ENCODE data around the gene DDIT3. TPM values are rescaled to one million over a fixed set of nuclear protein-coding genes. Genes with fewer than 3 reads are reported as not detected.
A peak's percentile ranks its signal among the peaks of the same experiment; 100 is the strongest.
"Not testable (repeated sequence)": the region's sequence is repeated elsewhere in the genome, so short reads cannot be mapped to it uniquely, and the experiment has no call there.

Gene DDIT3
- total RNA-seq, 2 experiments from 2014 or later = 34.4 to 37.2 TPM

DNA sequence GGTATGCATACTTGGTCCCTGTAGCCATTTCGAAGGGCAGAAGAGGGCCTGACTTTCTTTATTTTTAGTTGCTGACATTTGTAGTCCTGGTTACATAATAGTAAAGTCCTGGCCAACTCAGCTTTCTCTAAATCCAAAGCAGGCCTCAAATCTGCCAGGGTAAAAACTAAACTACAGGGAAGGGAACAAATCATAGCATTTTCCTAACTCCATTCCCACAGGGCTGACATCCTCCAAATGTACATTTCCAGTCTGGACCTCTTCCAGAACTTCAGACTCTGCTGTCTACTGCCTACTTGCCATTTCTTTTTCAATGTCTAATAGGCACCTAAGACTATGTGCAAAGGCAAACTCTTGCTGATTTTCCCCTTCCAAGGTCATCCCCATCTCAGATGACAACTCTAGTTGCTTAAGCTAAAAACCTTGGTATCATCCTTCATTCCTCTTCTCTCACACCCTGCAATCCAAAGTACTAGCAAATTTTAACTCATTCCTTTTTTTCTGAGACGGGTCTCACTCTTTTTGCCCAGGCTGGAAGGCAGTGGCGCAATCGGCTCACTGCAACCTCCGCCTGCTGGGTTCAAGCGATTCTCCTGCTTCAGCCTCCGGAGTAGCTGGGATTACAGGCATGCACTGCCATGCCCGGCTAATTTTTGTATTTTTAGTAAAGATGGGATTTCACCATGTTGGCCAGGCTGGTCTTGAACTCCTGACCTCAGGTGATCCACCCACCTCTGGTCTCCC, 2.0 kb downstream of the DDIT3 start:
- Mint-ChIP-seq H3K27me3 (no peaks in the 10 kb centered on the region), H3K9me3 (no peaks in the 10 kb centered on the region), H3K27ac (peak overlapping the region; percentile 100), H3K36me3 (peaks cover 35% of the 10 kb centered on the region), H3K4me1 (peaks cover 39% of the 10 kb centered on the region), H3K4me3 (peak overlapping the region; percentile 96)
- POLR2A ChIA-PET = interaction anchor here (1.2 to 4.9 kb wide), 6 partner anchors 8 to 227 kb away, joined by 3 to 94 read pairs (median 16); partner anchors contain the start of genes ARHGAP9, DCTN2, GLI1 and MARS1
- no peak for ATAC-seq (ENCODE audit: low read depth)
- DNase-seq = no peak

DNA sequence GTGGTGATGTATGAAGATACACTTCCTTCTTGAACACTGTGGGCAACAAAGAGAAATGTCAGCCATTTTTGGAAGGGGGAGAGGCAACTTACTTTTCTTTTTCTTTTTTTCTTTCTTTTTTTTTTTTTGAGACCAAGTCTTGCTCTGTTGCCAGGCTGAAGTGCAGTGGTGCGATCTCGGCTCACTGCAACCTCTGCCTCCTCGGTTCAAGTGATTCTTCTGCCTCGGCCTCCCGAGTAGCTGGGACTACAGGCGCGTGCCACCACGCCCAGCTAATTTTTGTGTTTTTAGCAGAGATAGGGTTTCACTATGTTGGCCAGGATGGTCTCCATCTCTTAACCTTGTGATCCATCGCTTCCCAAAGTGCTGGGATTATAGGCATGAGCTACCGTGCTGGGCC, 2.6 kb downstream of the DDIT3 start:
- not testable (repeated sequence) for H3K9me3 Mint-ChIP-seq; H3K27me3 Mint-ChIP-seq; DNase-seq; ATAC-seq (ENCODE audit: low read depth)
- Mint-ChIP-seq H3K4me1 (peaks cover 39% of the 10 kb centered on the region), H3K27ac (peak overlapping the region; percentile 55), H3K36me3 (peaks cover 40% of the 10 kb centered on the region), H3K4me3 (peak overlapping the region; percentile 42)
- POLR2A ChIA-PET = interaction anchor here (3.3 to 4.9 kb wide), 3 partner anchors 7 to 39 kb away, joined by 16 to 94 read pairs (median 24); partner anchors contain the start of genes ARHGAP9 and MARS1

DNA sequence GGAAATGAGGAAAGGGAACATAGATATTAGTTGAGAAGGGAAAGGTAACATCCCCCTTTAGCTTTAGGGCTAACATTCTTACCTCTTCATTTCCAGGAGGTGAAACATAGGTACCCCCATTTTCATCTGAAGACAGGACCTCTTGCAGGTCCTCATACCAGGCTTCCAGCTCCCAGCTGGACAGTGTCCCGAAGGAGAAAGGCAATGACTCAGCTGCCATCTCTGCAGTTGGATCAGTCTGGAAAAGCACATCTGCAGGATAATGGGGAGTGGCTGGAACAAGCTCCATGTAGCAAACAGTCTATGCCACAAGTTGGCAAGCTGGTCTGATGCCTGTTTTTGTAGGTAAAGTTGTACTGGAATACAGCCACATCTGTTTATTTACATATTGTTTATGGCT, 3.1 kb downstream of the DDIT3 start:
- peaks cover 37% of the 10 kb centered on the region for H3K4me1 Mint-ChIP-seq
- no peaks in the 10 kb centered on the region for H3K27me3 Mint-ChIP-seq
- POLR2A ChIA-PET = interaction anchor here (3.8 to 4.9 kb wide), 2 partner anchors 28 to 38 kb away, joined by 24 to 94 read pairs; partner anchors contain the start of genes ARHGAP9 and MARS1
- H3K27ac Mint-ChIP-seq = no peak overlapping the region
- no peak for DNase-seq
- ATAC-seq (ENCODE audit: low read depth) = no peak
- H3K4me3 Mint-ChIP-seq = peak overlapping the region; percentile 42
- peaks cover 45% of the 10 kb centered on the region for H3K36me3 Mint-ChIP-seq
- no peaks in the 10 kb centered on the region for H3K9me3 Mint-ChIP-seq

DNA sequence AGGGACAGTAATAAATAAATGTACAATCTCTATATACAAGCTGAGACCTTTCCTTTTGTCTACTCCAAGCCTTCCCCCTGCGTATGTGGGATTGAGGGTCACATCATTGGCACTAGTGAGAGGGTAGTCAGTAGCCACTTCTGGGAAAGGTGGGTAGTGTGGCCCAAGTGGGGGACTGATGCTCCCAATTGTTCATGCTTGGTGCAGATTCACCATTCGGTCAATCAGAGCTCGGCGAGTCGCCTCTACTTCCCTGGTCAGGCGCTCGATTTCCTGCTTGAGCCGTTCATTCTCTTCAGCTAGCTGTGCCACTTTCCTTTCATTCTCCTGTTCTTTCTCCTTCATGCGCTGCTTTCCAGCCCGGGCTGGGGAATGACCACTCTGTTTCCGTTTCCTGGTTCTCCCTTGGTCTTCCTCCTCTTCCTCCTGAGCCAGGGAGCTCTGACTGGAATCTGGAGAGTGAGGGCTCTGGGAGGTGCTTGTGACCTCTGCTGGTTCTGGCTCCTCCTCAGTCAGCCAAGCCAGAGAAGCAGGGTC, 3.6 kb downstream of the DDIT3 start:
- POLR2A ChIA-PET = interaction anchor here (0.8 to 4.9 kb wide), 2 partner anchors 14 to 38 kb away, joined by 5 to 94 read pairs; partner anchors contain the start of gene ARHGAP9
- Mint-ChIP-seq H3K27me3 (no peaks in the 10 kb centered on the region), H3K4me3 (no peak overlapping the region), H3K4me1 (peaks cover 35% of the 10 kb centered on the region), H3K9me3 (no peaks in the 10 kb centered on the region), H3K27ac (no peak overlapping the region), H3K36me3 (peaks cover 47% of the 10 kb centered on the region)
- DNase-seq (no peak), ATAC-seq (ENCODE audit: low read depth) (no peak)

DNA sequence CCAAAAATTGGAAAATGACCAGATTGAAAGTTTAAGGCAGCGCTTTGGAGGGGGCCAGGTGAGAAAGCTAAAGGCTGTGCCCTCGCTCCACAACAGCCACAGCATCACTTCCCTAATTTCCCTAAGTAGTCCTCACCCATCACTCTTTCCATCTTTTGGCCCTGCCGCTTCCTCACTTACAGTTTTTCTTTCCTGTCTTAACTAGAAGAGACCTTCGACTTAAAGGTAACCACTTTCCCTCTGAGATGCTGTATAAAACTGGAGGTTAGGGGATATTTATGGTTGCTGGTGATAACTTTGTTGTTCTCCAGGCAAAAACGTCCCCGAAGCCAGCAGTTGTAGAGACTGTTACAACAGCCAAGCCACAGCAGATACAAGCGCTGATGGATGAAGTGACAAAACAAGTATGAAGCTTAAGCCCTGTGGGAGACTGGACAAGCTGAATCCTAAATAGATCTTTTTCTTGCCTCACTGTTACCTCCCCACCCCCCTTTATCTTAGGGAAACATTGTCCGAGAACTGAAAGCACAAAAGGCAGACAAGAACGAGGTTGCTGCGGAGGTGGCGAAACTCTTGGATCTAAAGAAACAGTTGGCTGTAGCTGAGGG, 4.3 kb downstream of the DDIT3 start:
- ATAC-seq (ENCODE audit: low read depth) (no peak), DNase-seq (no peak)
- peaks cover 31% of the 10 kb centered on the region for H3K4me1 Mint-ChIP-seq
- POLR2A ChIA-PET = interaction anchor here (0.8 kb wide), 1 partner anchor 15 kb away, joined by 5 read pairs; no protein-coding TSS in a partner anchor
- peaks cover 50% of the 10 kb centered on the region for H3K36me3 Mint-ChIP-seq
- H3K9me3 Mint-ChIP-seq = no peaks in the 10 kb centered on the region
- H3K27me3 Mint-ChIP-seq = no peaks in the 10 kb centered on the region
- H3K4me3 Mint-ChIP-seq = no peak overlapping the region
- no peak overlapping the region for H3K27ac Mint-ChIP-seq

DNA sequence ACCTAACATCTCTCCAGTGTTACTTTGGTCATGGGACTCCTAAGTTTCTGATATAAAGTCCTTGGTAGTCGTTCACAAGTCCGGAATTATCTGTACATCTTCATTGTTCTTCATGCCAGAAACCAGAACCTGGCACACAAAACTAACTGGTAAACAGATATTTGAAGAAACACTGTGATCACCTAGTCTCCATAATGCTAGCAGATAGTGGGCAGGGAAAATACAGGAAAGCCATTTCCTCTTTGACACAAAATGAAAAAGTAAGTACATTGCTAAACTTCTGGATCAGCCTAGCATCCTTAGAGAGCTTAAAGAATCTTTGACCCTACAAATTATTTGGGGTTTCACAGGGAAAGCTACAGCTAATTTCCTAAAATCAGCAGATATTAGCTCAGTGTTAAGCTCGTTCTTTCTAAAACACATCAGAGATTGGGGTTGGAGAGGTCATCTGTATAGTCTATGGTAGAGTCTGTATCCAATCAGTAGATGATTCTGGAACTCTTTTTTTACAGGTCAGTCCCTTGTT, 4.8 kb downstream of the DDIT3 start:
- H3K27me3 Mint-ChIP-seq = no peaks in the 10 kb centered on the region
- H3K27ac Mint-ChIP-seq = no peak overlapping the region
- H3K4me3 Mint-ChIP-seq = no peak overlapping the region
- H3K4me1 Mint-ChIP-seq = peaks cover 29% of the 10 kb centered on the region
- no peak for DNase-seq
- no peak for ATAC-seq (ENCODE audit: low read depth)
- POLR2A ChIA-PET = interaction anchor here (0.8 to 1.2 kb wide), 2 partner anchors 15 to 38 kb away, joined by 3 to 5 read pairs; no protein-coding TSS in a partner anchor
- no peaks in the 10 kb centered on the region for H3K9me3 Mint-ChIP-seq
- H3K36me3 Mint-ChIP-seq = peaks cover 50% of the 10 kb centered on the region

DNA sequence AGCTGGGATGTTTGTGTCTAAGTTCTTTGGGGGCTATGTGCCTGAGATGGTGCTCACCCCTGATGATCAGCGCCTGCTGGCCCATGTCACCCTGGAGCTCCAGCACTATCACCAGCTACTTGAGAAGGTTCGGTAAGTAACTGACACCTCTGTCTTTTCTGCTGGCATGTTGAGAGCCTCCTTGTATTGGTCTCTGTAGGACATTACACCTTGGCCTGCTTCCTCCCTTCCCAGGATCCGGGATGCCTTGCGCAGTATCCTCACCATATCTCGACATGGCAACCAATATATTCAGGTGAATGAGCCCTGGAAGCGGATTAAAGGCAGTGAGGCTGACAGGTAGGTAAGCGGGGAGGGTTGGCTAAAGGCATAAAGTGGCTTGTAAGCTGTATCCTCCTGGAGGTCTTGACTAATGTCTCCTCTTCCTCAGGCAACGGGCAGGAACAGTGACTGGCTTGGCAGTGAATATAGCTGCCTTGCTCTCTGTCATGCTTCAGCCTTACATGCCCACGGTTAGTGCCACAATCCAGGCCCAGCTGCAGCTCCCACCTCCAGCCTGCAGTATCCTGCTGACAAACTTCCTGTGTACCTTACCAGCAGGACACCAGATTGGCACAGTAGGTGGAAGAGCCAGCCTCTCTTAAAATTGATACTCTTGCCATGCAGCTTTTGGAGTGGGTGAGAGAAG, 5.5 kb downstream of the DDIT3 start:
- DNase-seq (no peak), ATAC-seq (ENCODE audit: low read depth) (no peak)
- Mint-ChIP-seq H3K9me3 (no peaks in the 10 kb centered on the region), H3K27me3 (no peaks in the 10 kb centered on the region), H3K27ac (no peak overlapping the region), H3K36me3 (peaks cover 47% of the 10 kb centered on the region), H3K4me3 (no peak overlapping the region), H3K4me1 (peaks cover 29% of the 10 kb centered on the region)
- POLR2A ChIA-PET = interaction anchor here (0.9 to 1.2 kb wide), 2 partner anchors 33 to 37 kb away, joined by 3 read pairs; no protein-coding TSS in a partner anchor

DNA sequence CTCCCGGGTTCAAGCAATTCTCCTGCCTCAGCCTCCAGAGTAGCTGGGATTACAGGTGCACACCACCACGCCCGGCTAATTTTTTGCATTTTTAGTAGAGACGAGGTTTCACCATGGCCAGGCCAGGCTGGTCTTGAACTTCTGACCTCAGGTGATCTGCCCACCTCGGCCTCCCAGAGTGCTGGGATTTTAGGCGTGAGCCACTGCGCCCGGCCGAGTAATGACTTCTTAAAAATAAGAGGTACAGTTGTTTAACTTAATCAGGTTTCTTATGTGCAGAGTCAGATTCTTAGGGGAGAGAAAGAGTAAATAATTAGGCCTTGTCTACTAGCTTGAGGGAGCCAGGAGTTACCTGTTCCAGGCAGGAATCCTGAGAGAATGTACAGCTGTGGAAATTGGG, 6.1 kb downstream of the DDIT3 start:
- DNase-seq; H3K9me3 Mint-ChIP-seq; H3K27me3 Mint-ChIP-seq; H3K27ac Mint-ChIP-seq; ATAC-seq (ENCODE audit: low read depth); H3K4me3 Mint-ChIP-seq: not testable (repeated sequence)
- H3K4me1 Mint-ChIP-seq = peaks cover 28% of the 10 kb centered on the region
- POLR2A ChIA-PET = interaction anchor here (0.9 to 1.2 kb wide), 2 partner anchors 33 to 36 kb away, joined by 3 read pairs; no protein-coding TSS in a partner anchor
- H3K36me3 Mint-ChIP-seq = peaks cover 46% of the 10 kb centered on the region

DNA sequence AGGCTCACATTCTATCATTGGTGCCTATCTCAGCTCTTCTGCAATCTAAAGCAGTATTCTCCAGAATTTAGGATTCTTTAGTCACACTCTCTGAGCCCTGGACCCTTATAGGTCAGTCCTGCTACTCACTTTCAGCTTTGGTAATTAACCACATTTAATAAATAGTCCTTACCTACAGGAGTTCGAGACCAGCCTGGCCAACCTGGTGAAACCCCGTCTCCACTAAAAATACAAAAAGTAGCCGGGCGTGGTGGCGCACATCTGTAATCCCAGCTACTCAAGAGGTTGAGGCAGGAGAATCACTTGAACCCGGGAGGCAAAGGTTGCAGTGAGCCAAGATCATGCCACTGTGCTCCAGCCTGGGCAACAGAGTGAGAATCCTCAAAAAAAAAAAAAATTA, 6.6 kb downstream of the DDIT3 start:
- DNase-seq; H3K27me3 Mint-ChIP-seq; H3K9me3 Mint-ChIP-seq; H3K4me3 Mint-ChIP-seq; H3K27ac Mint-ChIP-seq; ATAC-seq (ENCODE audit: low read depth): not testable (repeated sequence)
- Mint-ChIP-seq H3K36me3 (peaks cover 41% of the 10 kb centered on the region), H3K4me1 (peaks cover 23% of the 10 kb centered on the region)
- POLR2A ChIA-PET = interaction anchor here (0.6 to 0.9 kb wide), 2 partner anchors 32 to 483 kb away, joined by 3 to 5 read pairs; no protein-coding TSS in a partner anchor

DNA sequence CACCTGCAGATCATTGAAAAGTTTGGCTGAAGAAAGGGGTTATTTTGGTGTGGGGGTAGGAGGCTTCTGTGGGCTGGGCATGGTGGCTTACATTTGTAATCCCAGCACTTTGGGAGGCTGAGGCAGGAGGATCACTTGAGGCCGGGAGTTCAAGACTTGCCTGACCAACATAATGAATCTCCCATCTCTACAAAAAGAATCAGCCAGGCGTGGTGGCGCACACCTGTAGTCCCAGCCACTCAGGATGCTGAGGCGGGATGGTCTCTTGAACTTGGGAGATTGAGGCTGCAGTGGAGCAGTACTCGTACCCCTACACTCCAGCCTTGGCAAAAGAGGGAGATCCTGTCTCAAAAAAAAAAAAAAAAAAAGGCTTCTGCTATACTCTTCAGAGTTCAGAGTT, 7.0 kb downstream of the DDIT3 start:
- DNase-seq (no peak), ATAC-seq (ENCODE audit: low read depth) (no peak)
- no peaks in the 10 kb centered on the region for H3K9me3 Mint-ChIP-seq
- peaks cover 40% of the 10 kb centered on the region for H3K36me3 Mint-ChIP-seq
- no peak overlapping the region for H3K27ac Mint-ChIP-seq
- POLR2A ChIA-PET = interaction anchor here (0.6 kb wide), 2 partner anchors 9 to 482 kb away, joined by 3 to 5 read pairs; no protein-coding TSS in a partner anchor
- peaks cover 20% of the 10 kb centered on the region for H3K4me1 Mint-ChIP-seq
- no peaks in the 10 kb centered on the region for H3K27me3 Mint-ChIP-seq
- H3K4me3 Mint-ChIP-seq = no peak overlapping the region

DNA sequence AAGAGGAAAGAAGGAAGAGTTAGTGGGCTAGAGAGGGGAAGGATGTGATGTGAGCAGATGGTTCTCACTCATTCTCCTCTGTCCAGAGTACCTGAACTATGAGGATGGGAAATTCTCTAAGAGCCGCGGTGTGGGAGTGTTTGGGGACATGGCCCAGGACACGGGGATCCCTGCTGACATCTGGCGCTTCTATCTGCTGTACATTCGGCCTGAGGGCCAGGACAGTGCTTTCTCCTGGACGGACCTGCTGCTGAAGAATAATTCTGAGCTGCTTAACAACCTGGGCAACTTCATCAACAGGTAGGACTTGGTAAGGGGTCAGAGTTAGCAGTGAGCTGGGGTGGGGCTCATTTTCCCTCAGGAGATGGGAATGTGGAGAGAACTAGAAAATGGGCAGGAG, 7.6 kb downstream of the DDIT3 start:
- Mint-ChIP-seq H3K9me3 (no peaks in the 10 kb centered on the region), H3K27ac (peak overlapping the region; percentile 46), H3K4me3 (no peak overlapping the region), H3K27me3 (no peaks in the 10 kb centered on the region), H3K36me3 (peaks cover 39% of the 10 kb centered on the region), H3K4me1 (peaks cover 16% of the 10 kb centered on the region)
- ATAC-seq (ENCODE audit: low read depth) (no peak), DNase-seq (no peak)
- POLR2A ChIA-PET = interaction anchor here (0.6 to 1.6 kb wide), 3 partner anchors 8 to 36 kb away, joined by 3 to 4 read pairs (median 3); partner anchors contain the start of gene DDIT3

DNA sequence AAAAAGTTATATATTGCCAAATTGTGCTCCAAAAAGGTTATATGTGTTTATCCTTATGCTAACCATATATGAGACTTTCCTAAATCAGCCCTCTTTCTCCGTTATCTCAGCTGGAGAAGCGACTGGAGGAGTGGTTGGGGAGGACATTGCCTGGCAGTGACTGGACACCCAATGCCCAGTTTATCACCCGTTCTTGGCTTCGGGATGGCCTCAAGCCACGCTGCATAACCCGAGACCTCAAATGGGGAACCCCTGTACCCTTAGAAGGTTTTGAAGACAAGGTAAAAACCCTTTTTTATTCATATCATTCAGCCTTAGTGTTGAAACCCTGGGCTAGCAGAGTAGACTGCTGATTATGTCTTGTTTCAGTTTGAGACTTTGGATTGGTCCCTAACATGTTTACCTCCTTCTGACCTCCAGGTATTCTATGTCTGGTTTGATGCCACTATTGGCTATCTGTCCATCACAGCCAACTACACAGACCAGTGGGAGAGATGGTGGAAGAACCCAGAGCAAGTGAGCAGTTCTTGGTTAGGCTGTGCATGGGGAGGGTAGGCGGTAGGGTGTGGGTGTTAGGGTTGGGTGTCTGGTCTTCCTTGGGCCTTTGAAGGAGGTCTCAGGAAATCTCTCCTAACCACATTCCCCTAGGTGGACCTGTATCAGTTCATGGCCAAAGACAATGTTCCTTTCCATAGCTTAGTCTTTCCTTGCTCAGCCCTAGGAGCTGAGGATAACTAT, 8.6 kb downstream of the DDIT3 start:
- Mint-ChIP-seq H3K27ac (peak overlapping the region; percentile 46), H3K9me3 (no peaks in the 10 kb centered on the region), H3K4me3 (no peak overlapping the region), H3K36me3 (peaks cover 33% of the 10 kb centered on the region), H3K27me3 (no peaks in the 10 kb centered on the region), H3K4me1 (peaks cover 10% of the 10 kb centered on the region)
- ATAC-seq (ENCODE audit: low read depth) (no peak), DNase-seq (no peak)
- POLR2A ChIA-PET = interaction anchor here (0.6 to 3.1 kb wide), 4 partner anchors 7 to 35 kb away, joined by 3 to 16 read pairs (median 4); partner anchors contain the start of gene DDIT3
